ENCODE data around the gene SRSF12.

- no peak for TF ChIP-seq CTCF (IDR thresholded peaks at IDR 0.05)
- TF ChIP-seq POLR2AphosphoS5 (IDR thresholded peaks at IDR 0.05) = peak; percentile 25
- no peak for TF ChIP-seq POLR2A (IDR thresholded peaks at IDR 0.05)
These were observed 30.3 kb upstream of the SRSF12 start for GRCh38 chr6:89148016-89148750.

All from prostate gland (tissue), 2 donors.